H9 (cell line): Measurements from ENCODE around the gene CA5A. TPM values are rescaled to one million over a fixed set of nuclear protein-coding genes. Genes with fewer than 3 reads are reported as not detected.
A peak's percentile ranks its signal among the peaks of the same experiment; 100 is the strongest.

Experiments used
- DNase-seq: peaks from one replicate; pipeline ENCODE4 v3.0.0-alpha.2; 2017
- H2AFZ ChIP-seq: one replicate; pipeline ENCODE4 v1.6.1; 2013; ENCODE audit warnings: mild to moderate bottlenecking, low read length, control low read depth, moderate library complexity
- H2AK5ac ChIP-seq: 2 replicates; pipeline ENCODE4 v1.6.1; 2013; ENCODE audit warnings: low read length, control low read depth, mixed read lengths; ENCODE audit not compliant: insufficient read length
- H2BK120ac ChIP-seq: one replicate; pipeline ENCODE4 v1.6.1; 2013; ENCODE audit warnings: low read depth, mild to moderate bottlenecking, low read length, control low read depth, inconsistent platforms; ENCODE audit not compliant: poor library complexity, severe bottlenecking
- H2BK12ac ChIP-seq: 2 replicates; pipeline ENCODE4 v1.6.1; 2013; ENCODE audit warnings: low read length, control low read depth, mixed read lengths, low read depth; ENCODE audit not compliant: insufficient read length
- H2BK15ac ChIP-seq: 2 replicates; pipeline ENCODE4 v1.6.1; 2013; ENCODE audit warnings: low read depth, low read length, control low read depth
- H2BK20ac ChIP-seq: one replicate; pipeline ENCODE4 v1.6.1; 2013; ENCODE audit warnings: low read depth, mild to moderate bottlenecking, low read length, control low read depth, inconsistent platforms; ENCODE audit not compliant: poor library complexity, severe bottlenecking
- H2BK5ac ChIP-seq: 2 replicates; pipeline ENCODE4 v1.6.1; 2013; ENCODE audit warnings: low read length, control low read depth, mixed read lengths; ENCODE audit not compliant: insufficient read length
- H3K14ac ChIP-seq: 2 replicates; pipeline ENCODE4 v1.6.1; 2013; ENCODE audit warnings: low read length, control low read depth; ENCODE audit not compliant: insufficient read depth
- H3K18ac ChIP-seq: 2 replicates; pipeline ENCODE4 v1.6.1; 2013; ENCODE audit warnings: low read depth, mild to moderate bottlenecking, mixed read lengths, low read length, control low read depth; ENCODE audit not compliant: insufficient read length
- H3K23ac ChIP-seq: 2 replicates; pipeline ENCODE4 v1.6.1; 2013; ENCODE audit warnings: low read length, control low read depth, mixed read lengths, low read depth; ENCODE audit not compliant: insufficient read length
- H3K23me2 ChIP-seq: 2 replicates; pipeline ENCODE4 v1.6.1; 2013; ENCODE audit warnings: low read depth, mild to moderate bottlenecking, mixed read lengths, low read length, control low read depth; ENCODE audit not compliant: insufficient read length, poor library complexity, severe bottlenecking
- H3K27ac ChIP-seq: 2 replicates; pipeline ENCODE4 v1.5.1; 2013; ENCODE audit warnings: low read length, control low read depth, mixed read lengths, low read depth; ENCODE audit not compliant: insufficient read length
- H3K27me3 ChIP-seq: 2 replicates; pipeline ENCODE4 v1.6.1; 2013; ENCODE audit warnings: low read length, control low read depth, inconsistent platforms; ENCODE audit not compliant: insufficient read depth
- H3K4ac ChIP-seq: 2 replicates; pipeline ENCODE4 v1.6.1; 2013; ENCODE audit warnings: low read depth, mild to moderate bottlenecking, control low read depth, inconsistent platforms, low read length, moderate library complexity
- H3K4me1 ChIP-seq: 2 replicates; pipeline ENCODE4 v1.6.1; 2013; ENCODE audit warnings: low read length, control low read depth, inconsistent platforms; ENCODE audit not compliant: insufficient read depth
- H3K4me2 ChIP-seq: 2 replicates; pipeline ENCODE4 v1.6.1; 2013; ENCODE audit warnings: low read length, control low read depth, mixed read lengths; ENCODE audit not compliant: insufficient read length, insufficient read depth
- H3K56ac ChIP-seq: 2 replicates; pipeline ENCODE4 v1.6.1; 2013; ENCODE audit warnings: low read depth, mild to moderate bottlenecking, mixed read lengths, low read length, control low read depth; ENCODE audit not compliant: insufficient read length
- H3K79me1 ChIP-seq: 2 replicates; pipeline ENCODE4 v1.6.1; 2013; ENCODE audit warnings: low read depth, mild to moderate bottlenecking, moderate library complexity, low read length, control low read depth, inconsistent platforms; ENCODE audit not compliant: insufficient read depth, poor library complexity, severe bottlenecking
- H3K79me2 ChIP-seq: 2 replicates; pipeline ENCODE4 v1.6.1; 2013; ENCODE audit warnings: low read length, control low read depth, inconsistent platforms; ENCODE audit not compliant: insufficient read depth
- H3K9ac ChIP-seq: 2 replicates; pipeline ENCODE4 v1.6.1; 2013; ENCODE audit warnings: low read length, control low read depth, mixed read lengths; ENCODE audit not compliant: insufficient read length; ENCODE audit errors: extremely low read depth
- H3K9me3 ChIP-seq: one replicate; pipeline ENCODE4 v1.6.1; 2013; ENCODE audit warnings: low read depth, low read length, inconsistent platforms; ENCODE audit not compliant: control insufficient read depth
- H3T11ph ChIP-seq: one replicate; pipeline ENCODE4 v1.6.1; 2013; ENCODE audit warnings: mild to moderate bottlenecking, low read length, control low read depth, inconsistent platforms
- H4K20me1 ChIP-seq: one replicate; pipeline ENCODE4 v1.6.1; 2013; ENCODE audit not compliant: control insufficient read depth, insufficient read length, insufficient read depth
- H4K5ac ChIP-seq: 2 replicates; pipeline ENCODE4 v1.6.1; 2013; ENCODE audit warnings: low read depth, mild to moderate bottlenecking, mixed read lengths, low read length, control low read depth; ENCODE audit not compliant: insufficient read length
- H4K8ac ChIP-seq: replicated peaks from 2 replicates; pipeline ENCODE4 v1.6.1; 2013; ENCODE audit warnings: low read length, control low read depth, mixed read lengths, low read depth; ENCODE audit not compliant: insufficient read length
- H4K91ac ChIP-seq: 2 replicates; pipeline ENCODE4 v1.6.1; 2013; ENCODE audit warnings: low read depth, mild to moderate bottlenecking, moderate library complexity, mixed read lengths, low read length, control low read depth; ENCODE audit not compliant: insufficient read length
- H3K27ac Mint-ChIP-seq, 3 experiments: 2 replicates in 2 of 3; 3 replicates in 1 of 3; pipeline ENCODE4 v1.8.0; 2020 to 2021; ENCODE audit warnings: mixed read lengths in 3 of 3, mild to moderate bottlenecking in 1 of 3, moderate library complexity in 1 of 3
- H3K27me3 Mint-ChIP-seq: 2 replicates; pipeline ENCODE4 v1.8.0; 2021; ENCODE audit warnings: low read depth, mild to moderate bottlenecking, moderate library complexity, mixed read lengths
- H3K36me3 Mint-ChIP-seq, 3 experiments: 2 replicates in 2 of 3; 3 replicates in 1 of 3; pipeline ENCODE4 v1.8.0; 2020 to 2021; ENCODE audit warnings: low read depth in 3 of 3, mixed read lengths in 3 of 3; ENCODE audit not compliant: insufficient read depth in 1 of 3
- H3K4me1 Mint-ChIP-seq, 2 experiments: 2 replicates each; pipeline ENCODE4 v1.8.0; 2020; ENCODE audit warnings: mixed read lengths in 2 of 2
- H3K4me3 Mint-ChIP-seq, 2 experiments: 2 replicates in 1 of 2; 3 replicates in 1 of 2; pipeline ENCODE4 v1.8.0; 2020 to 2021; ENCODE audit warnings: mild to moderate bottlenecking in 2 of 2, mixed read lengths in 2 of 2, moderate library complexity in 1 of 2
- H3K9me3 Mint-ChIP-seq, 2 experiments: 2 replicates in 1 of 2; 3 replicates in 1 of 2; pipeline ENCODE4 v1.8.0; 2020; ENCODE audit warnings: mild to moderate bottlenecking in 2 of 2, mixed read lengths in 2 of 2, moderate library complexity in 1 of 2
- CTCF ChIP-seq: fragments of 200-600 bp; sonication (generic); conservative IDR thresholded peaks from 3 replicates; pipeline ENCODE4 v1.8.0; 2021; ENCODE audit warnings: antibody characterized with exemption, mild to moderate bottlenecking
- WGBS: extraction: QIAGEN DNeasy Blood & Tissue Kit; methylation state at CpG from one replicate; pipeline ENCODE4 v1.1.7; 2013; ENCODE audit warnings: missing lambda C conversion rate, low lambda C conversion rate, mixed read lengths; ENCODE audit not compliant: insufficient read length; ENCODE audit errors: extremely low coverage; 5-methylcytosine and 5-hydroxymethylcytosine counted together
- total RNA-seq: library from RNA; stranded (reverse); gene quantifications from 2 replicates; pipeline ENCODE4 v1.2.1, GENCODE V29; 2021

Gene CA5A
- total RNA-seq, 1 experiment from 2014 or later, result not detected

- peak overlapping the region; percentile 44 to 92 (median 85); a peak in 3 of 7 replicates for H3K27ac Mint-ChIP-seq
- no peak overlapping the region for H2AK5ac ChIP-seq
- H2AFZ ChIP-seq, result no peak overlapping the region
- H3K18ac ChIP-seq, result no peak overlapping the region
- H2BK15ac ChIP-seq, result no peak overlapping the region
- no peaks in the 10 kb centered on the region for H3K9me3 Mint-ChIP-seq
- no peaks in the 10 kb centered on the region for H3K9me3 ChIP-seq
- H3K79me1 ChIP-seq, result no peaks in the 10 kb centered on the region
- H3K4me1 ChIP-seq, result no peaks in the 10 kb centered on the region; the same call in 1 of the 2 replicates
- DNase-seq, result peak; percentile 68
- H3K4me1 Mint-ChIP-seq, result peaks cover 23 to 32% of the 10 kb centered on the region in 2 experiments
- no peaks in the 10 kb centered on the region for H4K20me1 ChIP-seq
- no peaks in the 10 kb centered on the region for H3K27me3 Mint-ChIP-seq
- no CpG with 5 or more reads among the region's 22 CpGs for WGBS
- H3K27me3 ChIP-seq, result no peaks in the 10 kb centered on the region
- no peaks in the 10 kb centered on the region for H3K79me2 ChIP-seq
- no peak overlapping the region for H4K8ac ChIP-seq
- no peak overlapping the region for H3K9ac ChIP-seq
- H3K4me3 Mint-ChIP-seq, result peak overlapping the region; percentile 14 to 26; a peak in 3 of 5 replicates
- no peak overlapping the region for H3K4me2 ChIP-seq
- no peak overlapping the region for H2BK120ac ChIP-seq
- H3K36me3 Mint-ChIP-seq, result no peaks in the 10 kb centered on the region
- no peak overlapping the region for H3K27ac ChIP-seq
- no peak overlapping the region for H3K4ac ChIP-seq
- H3K23me2 ChIP-seq, result no peaks in the 10 kb centered on the region
- no peak overlapping the region for H3K23ac ChIP-seq
- H3K14ac ChIP-seq, result no peak overlapping the region
- TF ChIP-seq CTCF, result no peak
- no peak overlapping the region for H4K5ac ChIP-seq
- no peak overlapping the region for H3K56ac ChIP-seq
- no peak overlapping the region for H2BK12ac ChIP-seq
- H2BK20ac ChIP-seq, result no peak overlapping the region
- H3T11ph ChIP-seq, result no peak overlapping the region
- H4K91ac ChIP-seq, result no peak overlapping the region
- no peak overlapping the region for H2BK5ac ChIP-seq
Measured at GRCh38 chr16:87945351-87946042, 9.2 kb upstream of the CA5A start.
